Measurements from ENCODE around the gene JAZF1. TPM values are rescaled to one million over a fixed set of nuclear protein-coding genes. Genes with fewer than 3 reads are reported as not detected.

Gene JAZF1
- total RNA-seq, 1 donor from 2014 or later: 22.1 TPM

DNA sequence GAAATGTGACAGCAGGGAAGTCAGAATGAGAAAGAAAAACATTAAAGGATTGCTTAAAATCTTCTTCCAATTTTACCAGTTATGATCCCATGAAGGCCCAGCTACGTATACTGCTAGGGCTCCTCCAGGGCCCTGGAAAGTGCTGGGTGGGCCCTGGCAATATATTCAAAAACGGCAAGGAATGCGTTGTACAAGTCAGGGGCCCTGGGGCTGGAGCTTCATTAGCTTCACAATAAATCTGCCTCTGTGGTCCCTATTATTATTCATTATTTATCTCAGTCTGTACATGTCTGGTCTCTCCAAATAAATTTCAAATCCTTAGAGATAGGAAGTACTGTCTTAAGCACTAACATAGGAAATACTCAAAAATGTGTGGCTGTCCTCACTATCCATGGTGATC is 7.6 kb downstream of the JAZF1 start:
- intact Hi-C loops (cut with DNase I): no loop called here
- ATAC-seq (ENCODE audit: poor library complexity) (no peak), DNase-seq (no peak)

DNA sequence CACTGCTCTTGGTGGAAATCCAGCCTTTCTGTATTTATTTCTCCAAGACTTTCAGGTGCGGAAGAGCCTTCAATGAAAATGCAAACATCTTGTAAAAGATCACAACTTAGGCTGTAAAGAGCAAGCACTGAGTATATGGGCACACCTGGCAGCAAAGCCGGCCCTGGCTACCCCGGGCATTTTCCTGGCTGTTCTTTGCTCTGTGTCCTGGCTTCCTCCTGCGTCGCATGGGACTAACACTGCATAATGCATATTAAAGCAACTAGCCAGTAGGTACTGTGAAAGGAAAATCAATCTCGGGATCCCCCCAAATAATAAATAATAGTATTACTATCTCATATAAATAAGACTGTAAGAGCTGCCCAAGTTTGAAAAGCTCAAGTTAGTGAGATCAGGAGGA is 9.9 kb downstream of the JAZF1 start:
- intact Hi-C loops (cut with DNase I): no loop called here
- peak; percentile 37 for ATAC-seq (ENCODE audit: poor library complexity)
- no peak for DNase-seq

DNA sequence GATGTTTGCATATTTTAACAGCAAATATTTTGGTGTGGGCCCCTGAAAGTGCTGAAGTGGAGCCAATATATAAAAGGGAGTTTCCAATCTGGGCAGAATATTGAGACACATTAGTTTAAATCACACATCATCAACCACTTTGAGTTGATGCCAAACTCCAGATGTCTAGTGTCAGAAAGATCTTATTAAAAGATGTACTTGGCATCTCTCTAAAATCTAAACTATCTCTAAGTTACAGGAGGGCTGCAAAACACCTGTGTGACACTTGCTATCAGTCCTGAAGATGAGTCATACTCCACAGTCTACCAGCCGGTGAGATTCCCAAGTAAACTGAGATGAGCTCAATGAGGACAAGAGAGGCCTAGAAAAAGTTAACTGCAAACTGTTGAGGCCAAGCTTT is 11.4 kb downstream of the JAZF1 start:
- ATAC-seq (ENCODE audit: poor library complexity) (no peak), DNase-seq (no peak)
- intact Hi-C loops (cut with DNase I): no loop called here

DNA sequence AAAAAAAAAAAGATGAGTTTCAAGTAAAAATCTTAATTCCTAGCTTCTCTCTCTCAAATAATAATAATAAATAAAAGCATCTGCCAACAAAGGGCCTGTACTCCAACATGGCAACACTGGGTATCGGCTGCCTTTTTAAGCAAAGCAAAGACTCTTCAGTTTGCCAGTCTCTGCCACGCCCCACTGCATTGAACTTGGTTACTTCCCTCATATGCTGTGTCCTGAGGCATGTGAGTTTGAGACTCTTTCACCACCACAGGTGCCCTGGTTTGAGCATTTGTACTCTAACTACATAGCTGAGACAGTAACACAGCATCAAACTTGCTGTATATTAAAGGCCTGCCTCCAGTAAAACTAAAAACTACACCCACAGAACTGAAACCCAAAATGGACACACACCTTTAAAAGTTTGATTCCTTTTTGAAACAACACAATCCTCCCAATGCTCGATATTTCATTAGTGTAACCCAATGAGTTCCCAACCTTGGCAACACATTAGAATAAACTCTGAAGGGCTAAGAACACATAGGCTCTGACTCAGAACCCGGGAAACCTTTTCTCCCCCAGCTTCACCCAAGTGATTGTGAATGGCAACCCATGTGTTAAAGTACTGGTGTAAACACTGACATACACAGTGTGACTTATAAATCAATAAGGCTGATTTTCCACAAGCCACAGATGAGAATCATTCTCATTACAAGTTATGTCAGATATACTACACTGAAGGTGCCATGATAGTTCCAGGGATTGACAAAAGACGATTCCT is 12.0 kb downstream of the JAZF1 start:
- ATAC-seq (ENCODE audit: poor library complexity) (no peak), DNase-seq (no peak)
- intact Hi-C loops (cut with DNase I): no loop called here

DNA sequence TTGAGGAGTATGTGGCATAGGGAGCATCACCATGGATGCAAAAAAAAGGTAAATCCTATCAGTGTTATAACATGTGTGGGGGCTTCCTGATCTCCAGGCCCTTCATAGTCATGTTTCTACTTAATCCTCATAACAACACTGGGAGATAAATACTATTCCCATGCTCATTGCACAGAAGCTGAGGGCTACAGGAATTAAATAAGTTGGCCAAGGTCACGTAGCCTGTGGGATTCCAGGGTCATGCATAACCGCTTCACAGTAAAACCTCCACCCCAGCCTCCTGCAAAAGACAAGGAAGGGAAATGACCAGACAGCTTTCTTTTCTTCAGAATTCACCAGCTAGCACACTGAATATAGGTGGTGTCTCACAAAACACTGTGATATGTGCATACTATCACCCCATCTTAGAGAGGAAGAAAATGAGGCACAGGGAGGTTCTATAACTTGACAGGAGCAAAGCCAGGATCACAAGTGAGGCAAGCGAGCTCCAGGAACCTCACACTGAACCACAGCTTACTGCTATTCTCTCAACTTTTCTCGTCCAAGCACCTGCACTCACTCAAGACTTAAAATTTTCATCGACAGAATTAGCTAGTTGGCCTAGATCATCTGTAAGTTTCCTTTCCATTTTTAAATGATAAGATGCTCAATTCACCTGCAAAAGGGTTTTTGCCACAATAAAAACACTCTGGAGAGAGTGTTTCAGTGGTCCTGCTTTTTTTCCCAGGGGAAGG is 13.4 kb downstream of the JAZF1 start:
- no peak for ATAC-seq (ENCODE audit: poor library complexity)
- intact Hi-C loops (cut with DNase I): no loop called here
- no peak for DNase-seq

DNA sequence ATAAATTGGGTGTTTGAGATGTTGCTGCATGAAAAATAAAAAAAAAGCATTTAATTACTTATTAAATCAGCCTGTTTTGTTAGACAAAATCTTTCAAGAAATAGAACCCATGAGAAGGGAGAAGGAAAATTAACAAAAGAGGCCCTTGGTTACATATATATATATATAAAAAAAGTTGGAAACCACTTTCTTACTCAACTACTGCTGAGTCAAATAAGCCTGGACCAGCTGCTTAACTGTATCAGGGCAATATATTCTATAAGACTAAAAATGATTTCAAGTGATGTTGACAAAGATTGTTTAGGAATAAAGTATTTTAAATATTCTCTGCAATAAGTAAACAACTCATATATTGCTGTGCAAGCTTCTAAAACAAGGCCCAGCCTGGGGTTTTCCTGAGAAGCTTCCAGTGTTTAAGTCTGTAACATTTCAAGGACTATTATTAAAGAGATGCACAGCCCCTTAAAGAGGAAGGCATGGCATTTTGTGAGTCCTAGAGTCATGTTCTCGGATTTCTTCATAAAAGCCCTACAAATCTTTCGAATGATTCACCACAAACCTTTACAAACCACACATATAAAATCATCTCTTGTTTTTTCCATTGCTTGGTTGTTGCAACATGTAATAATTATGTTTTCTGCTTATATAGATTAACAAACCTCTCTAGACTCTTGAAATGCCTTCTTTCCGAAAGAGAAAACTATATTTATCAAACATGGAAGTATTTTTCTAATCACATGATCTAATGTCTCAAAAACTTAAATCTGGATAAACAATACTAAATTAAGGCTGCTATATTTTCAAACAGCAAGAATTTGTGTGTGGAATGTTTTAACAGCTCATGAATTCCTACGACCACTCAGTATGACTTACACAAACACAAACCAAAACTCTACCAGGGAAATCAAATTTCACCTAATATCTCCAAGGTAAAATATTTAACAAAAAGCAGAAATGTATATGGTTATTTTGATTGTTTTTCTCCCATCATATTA is 14.3 kb downstream of the JAZF1 start:
- intact Hi-C loops (cut with DNase I): no loop called here
- DNase-seq: no peak
- no peak for ATAC-seq (ENCODE audit: poor library complexity)

DNA sequence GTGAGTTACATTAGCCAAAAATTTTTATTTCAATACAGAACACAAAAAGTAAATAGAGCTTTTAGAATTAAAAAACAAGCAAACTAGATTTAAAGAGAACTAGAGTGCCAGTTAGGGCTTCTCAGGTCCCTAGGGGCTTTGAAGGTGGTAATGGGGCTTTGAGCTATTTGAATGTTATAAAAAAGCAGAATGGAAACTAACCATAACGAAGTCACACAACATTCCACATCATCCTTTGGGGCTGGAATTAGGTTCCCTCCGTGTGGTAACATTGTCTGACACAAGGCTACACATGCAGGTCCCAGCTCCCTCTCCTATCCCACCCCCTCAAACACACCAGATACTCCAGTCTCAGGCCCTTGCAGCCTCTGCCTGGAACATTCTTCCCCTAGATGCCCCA is 15.3 kb downstream of the JAZF1 start:
- DNase-seq (no peak), ATAC-seq (ENCODE audit: poor library complexity) (no peak)
- intact Hi-C loops (cut with DNase I): no loop called here

DNA sequence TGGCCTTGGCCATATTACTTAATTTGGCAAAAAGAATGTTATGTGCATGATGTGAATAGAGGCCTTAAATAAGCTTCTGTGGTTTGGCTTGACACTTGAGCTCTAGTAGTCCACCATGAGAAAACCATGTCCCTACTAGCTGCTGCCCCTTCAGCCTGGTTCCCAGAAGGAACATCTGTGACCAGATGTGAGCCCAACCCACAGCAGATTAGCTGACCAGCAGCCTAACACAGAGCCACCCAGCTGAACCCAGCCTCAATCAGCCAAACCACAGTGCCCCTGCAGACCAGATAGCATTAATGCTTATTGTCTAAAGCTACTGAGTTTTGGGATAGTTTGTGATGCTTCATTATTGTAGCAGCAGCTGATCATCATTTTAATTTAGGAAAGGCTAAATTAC is 16.6 kb downstream of the JAZF1 start:
- DNase-seq: no peak
- intact Hi-C loops (cut with DNase I): no loop called here
- ATAC-seq (ENCODE audit: poor library complexity): no peak

DNA sequence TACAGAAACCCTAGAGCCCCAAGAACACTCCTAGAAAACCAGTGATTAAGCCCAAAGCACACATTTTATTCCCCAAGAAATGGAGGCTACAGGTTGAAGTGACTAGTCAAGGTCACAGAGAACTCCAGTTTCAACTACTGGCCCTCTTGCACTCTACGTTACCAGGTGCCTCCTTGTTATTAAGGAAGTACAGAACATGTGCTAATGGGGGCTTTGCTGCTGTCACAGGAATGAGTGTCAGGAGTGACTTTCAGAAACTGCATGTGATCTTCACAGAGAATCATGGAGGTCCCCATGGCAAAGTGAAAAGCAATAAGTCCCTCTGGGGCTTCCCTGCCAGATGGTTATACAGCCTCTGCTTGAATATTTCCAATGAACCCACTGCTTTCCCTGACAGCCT is 19.3 kb downstream of the JAZF1 start:
- ATAC-seq (ENCODE audit: poor library complexity) (no peak), DNase-seq (no peak)
- intact Hi-C loops (cut with DNase I): no loop called here

DNA sequence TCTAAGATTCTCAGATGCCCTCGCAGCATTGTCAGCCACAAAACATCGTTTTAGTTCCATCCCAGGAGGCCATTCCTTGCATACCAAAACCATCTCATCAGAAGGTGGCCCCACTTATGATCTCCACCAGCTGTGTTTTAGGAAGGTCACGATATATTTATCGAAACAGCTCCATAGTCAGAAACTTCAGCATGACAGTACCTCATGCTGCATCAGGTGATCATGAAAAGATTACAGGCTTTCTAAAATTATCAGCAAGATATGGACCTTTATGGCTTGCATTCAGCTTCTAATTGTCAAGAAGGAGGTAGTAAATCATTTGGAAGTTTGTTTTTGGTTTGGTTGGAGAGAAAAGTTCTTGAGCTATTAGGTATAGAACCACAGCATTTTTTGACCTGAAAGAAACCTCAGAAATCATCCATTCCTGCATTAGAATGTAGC is 20.0 kb downstream of the JAZF1 start:
- ATAC-seq (ENCODE audit: poor library complexity) (no peak), DNase-seq (no peak)
- intact Hi-C loops (cut with DNase I): no loop called here

DNA sequence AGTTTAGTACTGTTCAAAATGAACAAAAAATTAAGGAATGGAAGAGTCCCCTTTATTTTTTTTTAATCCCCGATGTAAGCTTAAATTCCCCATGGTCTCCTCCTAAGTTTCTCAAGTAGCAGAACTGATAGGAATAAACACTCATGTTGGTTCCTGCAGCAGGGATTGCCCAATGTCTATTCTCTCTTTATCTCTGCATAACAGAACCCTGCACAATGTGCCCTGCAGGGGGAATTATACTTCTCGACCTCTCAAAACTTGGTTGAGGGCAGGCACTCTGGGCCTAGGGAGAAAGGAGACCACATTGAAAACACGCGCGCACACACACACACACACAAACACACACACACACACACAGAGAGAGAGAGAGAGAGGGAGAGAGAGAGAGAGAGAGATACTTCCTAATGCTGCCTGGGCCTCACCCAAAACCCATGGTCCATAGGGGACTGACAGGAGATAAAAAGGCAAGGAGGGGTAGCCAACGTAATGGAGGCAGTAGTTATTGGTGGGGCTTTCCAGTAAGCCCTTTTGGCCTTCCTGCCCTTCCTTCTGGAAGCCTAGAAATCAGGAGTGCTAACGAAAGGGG is 22.7 kb downstream of the JAZF1 start:
- intact Hi-C loops (cut with DNase I): no loop called here
- ATAC-seq (ENCODE audit: poor library complexity) (peak; percentile 30), DNase-seq (no peak)

DNA sequence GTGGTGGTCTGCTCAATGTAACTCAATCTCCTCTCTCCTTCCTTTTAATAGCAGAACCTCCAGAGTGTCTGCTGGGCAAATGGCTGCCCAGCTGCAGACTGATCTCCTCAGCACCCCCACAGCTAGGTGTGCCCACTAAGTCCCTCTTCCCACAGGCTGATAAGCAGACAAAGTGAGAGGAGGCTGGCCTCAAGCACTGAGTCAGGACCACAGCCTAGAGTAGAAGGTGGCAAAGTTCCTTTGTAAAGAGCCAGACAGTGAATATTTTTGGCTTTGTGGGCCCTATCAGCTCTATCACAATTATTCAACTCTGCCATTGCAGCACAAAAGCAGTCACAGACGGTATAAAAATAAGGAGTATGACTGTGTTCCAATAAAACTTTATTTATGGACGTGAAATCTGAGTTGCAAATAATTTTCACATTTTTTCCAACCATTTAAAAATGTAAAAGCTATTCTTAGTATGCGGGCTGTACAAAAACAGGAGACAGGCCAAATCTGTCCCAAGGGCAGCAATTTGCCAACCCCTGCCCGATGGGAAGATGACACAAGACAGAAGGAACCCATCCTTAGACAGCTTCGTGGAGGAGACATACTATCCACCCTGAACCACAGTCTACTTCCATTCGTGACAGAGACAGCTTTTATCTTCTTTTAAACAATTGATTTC is 23.4 kb downstream of the JAZF1 start:
- intact Hi-C loops (cut with DNase I): no loop called here
- DNase-seq (no peak), ATAC-seq (ENCODE audit: poor library complexity) (no peak)

DNA sequence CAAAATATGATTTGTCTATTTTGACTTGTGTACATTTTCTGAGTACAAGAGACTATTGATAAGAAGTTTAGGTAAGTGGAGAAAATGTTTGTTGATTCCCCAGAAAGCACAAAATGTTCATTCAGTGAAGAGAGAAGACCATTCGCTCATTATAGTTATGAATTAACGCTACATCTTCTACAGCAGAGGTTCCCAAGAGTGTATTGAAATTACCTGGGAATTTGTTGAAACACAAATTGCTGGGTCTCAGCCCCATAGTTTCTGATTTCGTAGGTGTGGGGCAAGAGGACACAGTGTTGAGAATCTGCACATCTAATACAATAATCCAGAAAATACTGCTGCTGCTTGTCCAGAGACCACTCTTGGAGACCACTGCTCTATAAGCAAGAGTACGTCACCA is 24.2 kb downstream of the JAZF1 start:
- no peak for DNase-seq
- intact Hi-C loops (cut with DNase I): no loop called here
- ATAC-seq (ENCODE audit: poor library complexity): no peak

DNA sequence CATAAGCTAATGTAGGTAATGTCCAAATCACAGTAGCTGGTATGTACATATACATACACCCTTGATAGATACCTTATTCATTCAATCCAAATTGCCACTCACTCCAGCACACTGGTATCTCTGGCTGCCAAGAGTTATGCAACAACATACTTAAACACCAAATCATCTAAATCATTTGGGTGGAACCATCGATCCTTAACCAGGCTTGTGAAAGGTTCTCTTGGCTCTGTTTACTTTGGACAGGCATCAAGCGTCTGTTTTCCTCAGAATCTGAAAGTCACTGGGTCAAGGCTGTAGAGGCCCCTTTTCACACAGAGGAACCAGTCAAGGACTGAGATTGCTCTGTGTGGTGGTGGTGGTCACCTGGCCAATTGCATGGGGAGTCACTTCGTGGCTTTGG is 24.6 kb downstream of the JAZF1 start:
- intact Hi-C loops (cut with DNase I): no loop called here
- ATAC-seq (ENCODE audit: poor library complexity) (peak; percentile 14), DNase-seq (no peak)

DNA sequence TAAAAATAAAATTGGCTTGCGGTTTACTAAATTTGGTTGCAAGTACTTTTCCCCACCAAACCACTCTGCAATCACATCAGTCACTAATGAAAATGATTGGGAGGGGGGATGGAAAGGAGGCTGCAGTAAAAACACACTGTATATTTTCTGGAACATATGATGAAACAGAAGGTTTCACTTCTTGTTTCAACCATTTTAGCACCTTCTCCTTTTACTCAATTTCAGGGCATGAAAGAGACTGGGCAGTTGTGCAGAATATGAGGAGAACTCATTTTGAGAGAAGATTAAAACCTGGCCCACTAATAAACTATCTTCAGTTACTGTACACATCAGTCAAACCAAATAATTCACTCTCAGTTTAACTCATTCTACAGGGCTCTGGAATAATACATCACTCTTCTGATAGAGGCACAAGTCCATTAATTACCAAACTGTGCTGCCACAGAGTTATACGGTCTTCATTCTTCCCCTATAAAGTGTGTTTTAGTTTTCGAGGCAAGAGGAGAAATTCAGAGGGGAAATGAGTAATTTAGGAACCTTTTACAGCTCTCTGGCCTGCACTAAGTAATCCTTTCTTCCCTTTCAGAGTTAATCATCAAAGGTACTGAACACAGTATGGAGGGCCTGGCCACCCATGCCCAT is 25.5 kb downstream of the JAZF1 start:
- peak; percentile 36 for ATAC-seq (ENCODE audit: poor library complexity)
- intact Hi-C loops (cut with DNase I): no loop called here
- no peak for DNase-seq

DNA sequence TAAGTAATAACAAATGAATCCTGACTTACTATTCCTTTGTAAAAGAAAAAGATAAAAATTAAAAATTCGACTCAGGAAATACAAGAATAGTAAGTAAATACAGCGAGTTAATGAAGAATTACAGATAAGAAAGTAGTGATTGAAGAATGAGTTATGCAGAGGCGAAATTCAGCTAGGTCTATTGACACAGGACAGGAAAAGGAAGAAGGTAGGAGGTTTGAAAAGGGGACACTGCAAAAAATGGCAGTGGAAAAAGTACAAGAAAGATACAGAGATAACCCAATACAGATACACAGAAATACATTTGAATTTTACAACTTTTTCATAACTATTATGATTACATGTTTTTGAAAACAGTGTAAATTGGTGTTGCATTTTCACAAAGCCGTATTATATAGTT is 28.0 kb downstream of the JAZF1 start:
- no peak for ATAC-seq (ENCODE audit: poor library complexity)
- no peak for DNase-seq
- intact Hi-C loops (cut with DNase I): no loop called here

DNA sequence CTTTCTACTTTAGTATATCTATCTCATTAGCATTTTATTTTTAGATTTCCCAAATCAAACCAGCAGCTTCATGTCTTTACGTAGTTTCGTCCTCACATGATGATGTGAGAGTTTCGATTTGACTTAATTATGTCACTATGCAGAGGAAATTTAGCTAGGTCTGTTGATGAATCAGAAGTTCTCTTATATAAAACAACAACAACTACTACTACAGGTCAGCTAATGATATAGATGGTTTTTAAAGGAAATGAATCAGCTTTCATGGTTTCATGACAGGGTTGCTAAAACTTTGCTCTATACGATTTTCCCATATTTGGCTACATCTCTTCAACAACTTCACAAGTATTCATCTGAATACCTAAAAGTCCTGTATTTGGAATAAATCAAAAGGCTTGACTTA is 28.6 kb downstream of the JAZF1 start:
- intact Hi-C loops (cut with DNase I): no loop called here
- DNase-seq (no peak), ATAC-seq (ENCODE audit: poor library complexity) (no peak)

All from Right ventricle myocardium superior (tissue), 1 donor.